A673 (cell line): ENCODE measurements around the gene IL10RA.

ENCODE experiments used
- EZH2 ChIP-seq: fragments of 200-600 bp; sonication (generic); IDR thresholded peaks from 2 replicates; pipeline ENCODE4 v1.6.1; 2017; ENCODE audit warnings: borderline replicate concordance, low read depth, mild to moderate bottlenecking, mixed read lengths, antibody characterized with exemption, low read length; ENCODE audit not compliant: poor library complexity, severe bottlenecking
- TF ChIP-seq, protein P1 (sequence below): fragments of 300-800, 200-600 bp; sonication (generic); conservative IDR thresholded peaks from 2 replicates; pipeline ENCODE4 v1.5.1; 2017; ENCODE audit warnings: low read depth, mild to moderate bottlenecking, antibody characterized with exemption, low read length, moderate library complexity, mixed read lengths

DNA sequence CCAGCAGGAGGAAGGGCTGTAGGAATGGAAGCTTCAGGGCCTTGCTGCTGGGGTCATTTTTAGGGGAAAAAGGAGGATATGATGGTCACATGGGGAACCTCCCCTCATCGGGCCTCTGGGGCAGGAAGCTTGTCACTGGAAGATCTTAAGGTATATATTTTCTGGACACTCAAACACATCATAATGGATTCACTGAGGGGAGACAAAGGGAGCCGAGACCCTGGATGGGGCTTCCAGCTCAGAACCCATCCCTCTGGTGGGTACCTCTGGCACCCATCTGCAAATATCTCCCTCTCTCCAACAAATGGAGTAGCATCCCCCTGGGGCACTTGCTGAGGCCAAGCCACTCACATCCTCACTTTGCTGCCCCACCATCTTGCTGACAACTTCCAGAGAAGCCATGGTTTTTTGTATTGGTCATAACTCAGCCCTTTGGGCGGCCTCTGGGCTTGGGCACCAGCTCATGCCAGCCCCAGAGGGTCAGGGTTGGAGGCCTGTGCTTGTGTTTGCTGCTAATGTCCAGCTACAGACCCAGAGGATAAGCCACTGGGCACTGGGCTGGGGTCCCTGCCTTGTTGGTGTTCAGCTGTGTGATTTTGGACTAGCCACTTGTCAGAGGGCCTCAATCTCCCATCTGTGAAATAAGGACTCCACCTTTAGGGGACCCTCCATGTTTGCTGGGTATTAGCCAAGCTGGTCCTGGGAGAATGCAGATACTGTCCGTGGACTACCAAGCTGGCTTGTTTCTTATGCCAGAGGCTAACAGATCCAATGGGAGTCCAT lies 14.1 kb downstream of the IL10RA start:
- TF ChIP-seq, protein P1, sequence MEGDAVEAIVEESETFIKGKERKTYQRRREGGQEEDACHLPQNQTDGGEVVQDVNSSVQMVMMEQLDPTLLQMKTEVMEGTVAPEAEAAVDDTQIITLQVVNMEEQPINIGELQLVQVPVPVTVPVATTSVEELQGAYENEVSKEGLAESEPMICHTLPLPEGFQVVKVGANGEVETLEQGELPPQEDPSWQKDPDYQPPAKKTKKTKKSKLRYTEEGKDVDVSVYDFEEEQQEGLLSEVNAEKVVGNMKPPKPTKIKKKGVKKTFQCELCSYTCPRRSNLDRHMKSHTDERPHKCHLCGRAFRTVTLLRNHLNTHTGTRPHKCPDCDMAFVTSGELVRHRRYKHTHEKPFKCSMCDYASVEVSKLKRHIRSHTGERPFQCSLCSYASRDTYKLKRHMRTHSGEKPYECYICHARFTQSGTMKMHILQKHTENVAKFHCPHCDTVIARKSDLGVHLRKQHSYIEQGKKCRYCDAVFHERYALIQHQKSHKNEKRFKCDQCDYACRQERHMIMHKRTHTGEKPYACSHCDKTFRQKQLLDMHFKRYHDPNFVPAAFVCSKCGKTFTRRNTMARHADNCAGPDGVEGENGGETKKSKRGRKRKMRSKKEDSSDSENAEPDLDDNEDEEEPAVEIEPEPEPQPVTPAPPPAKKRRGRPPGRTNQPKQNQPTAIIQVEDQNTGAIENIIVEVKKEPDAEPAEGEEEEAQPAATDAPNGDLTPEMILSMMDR = no peak
- TF ChIP-seq EZH2 = no peak
